Measurements from ENCODE around the gene TLL1. TPM values are rescaled to one million over a fixed set of nuclear protein-coding genes. Genes with fewer than 3 reads are reported as not detected.

TLL1 gene
- total and polyA plus RNA-seq, 2 donors (not counting 3 experiments of a cell fraction or from before 2014, with no cell fraction given), result 0.41 to 1.4 TPM

DNA sequence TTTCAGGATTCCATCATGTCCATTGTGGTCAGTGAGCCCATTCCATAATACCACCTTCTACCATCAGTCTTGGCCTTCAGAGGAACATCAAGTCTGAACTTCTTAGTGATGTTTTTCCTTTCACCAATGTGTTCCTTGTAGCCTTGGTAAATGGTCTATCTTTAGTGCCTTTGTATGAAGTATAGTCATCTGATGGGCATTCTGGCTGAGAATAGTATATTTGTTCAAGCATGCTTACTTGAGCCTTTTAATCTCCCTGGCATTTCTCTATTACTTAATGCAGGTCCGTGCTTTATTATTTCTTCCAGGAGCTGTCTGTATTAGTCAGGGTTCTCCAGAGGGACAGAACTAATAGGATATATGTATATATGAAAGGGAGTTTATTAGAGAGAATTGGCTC is 99.7 kb downstream of the TLL1 start:
- H3K9me3 ChIP-seq (replicated peaks; ENCODE audit: control insufficient read depth, insufficient read depth, low read length), result no peaks in the 10 kb centered on the region
- BruUV-seq (replicated peaks), result no TSS peak
- H3K4me1 ChIP-seq (ENCODE audit: control insufficient read depth, extremely low read depth, insufficient read depth, low read length), result no peaks in the 10 kb centered on the region
- no peaks in the 10 kb centered on the region for H3K27me3 ChIP-seq (ENCODE audit: control insufficient read depth in 2 of 2, insufficient read depth in 2 of 2, low read length in 2 of 2)
- H4K20me1 ChIP-seq (replicated peaks; ENCODE audit: control insufficient read depth, extremely low read depth, insufficient read depth, low read length), result no peaks in the 10 kb centered on the region
- no peak overlapping the region for H3K27ac ChIP-seq (ENCODE audit: insufficient read depth, low read depth, low read length)
- H3K4me3 ChIP-seq (replicated peaks in 1 of 3; ENCODE audit: insufficient read depth in 1 of 3, low read depth in 1 of 3, low read length in 3 of 3), result no peak overlapping the region
- no peak overlapping the region for H3K9ac ChIP-seq (replicated peaks; ENCODE audit: extremely low read depth, insufficient read depth, low read length)
- no peak overlapping the region for H3K4me2 ChIP-seq (ENCODE audit: insufficient read depth, low read length)
- H3K9me1 ChIP-seq (replicated peaks; ENCODE audit: control insufficient read depth, extremely low read depth, insufficient read depth, low read length), result no peaks in the 10 kb centered on the region
- TF ChIP-seq CTCF (IDR thresholded peaks at IDR 0.05; ENCODE audit: extremely low read depth in 1 of 2, insufficient read depth in 1 of 2, low read depth in 1 of 2, low read length in 2 of 2) (no peak), GATA2 (IDR thresholded peaks at IDR 0.05; ENCODE audit: insufficient read depth, insufficient read length, low read depth, low read length) (no peak), POLR2A (IDR thresholded peaks at IDR 0.05; ENCODE audit: low read depth, low read length) (no peak), EZH2 (IDR thresholded peaks at IDR 0.05; ENCODE audit: borderline replicate concordance, low read depth, low read length, severe bottlenecking) (no peak), FOS (IDR thresholded peaks at IDR 0.05; ENCODE audit: borderline replicate concordance, insufficient read depth, low read length) (no peak), MYC (IDR thresholded peaks at IDR 0.05; ENCODE audit: low read depth, low read length) (no peak), JUN (IDR thresholded peaks at IDR 0.05; ENCODE audit: borderline replicate concordance, insufficient read depth, insufficient read length, low read depth) (no peak), POLR2AphosphoS5 (IDR thresholded peaks at IDR 0.05; ENCODE audit: insufficient read depth, low read depth, low read length) (no peak), MAX (IDR thresholded peaks at IDR 0.05; ENCODE audit: insufficient read depth, insufficient read length) (no peak)
- intact Hi-C loops (cut with micrococcal nuclease) (no loop called here), dilution Hi-C loops (cut with MboI; ENCODE audit: extremely low pct_ligation_motif_present, low sequenced_read_pairs) (no loop called here)
- no peaks in the 10 kb centered on the region for H3K79me2 ChIP-seq (ENCODE audit: control insufficient read depth, insufficient read depth, low read length)
- FAIRE-seq, result no peak
- no peak overlapping the region for H2AFZ ChIP-seq (ENCODE audit: low read depth, low read length)
- ChIA-PET CTCF (no interaction called here), POLR2A (no interaction called here)
- H3K36me3 ChIP-seq (ENCODE audit: control insufficient read depth in 2 of 2, extremely low read depth in 1 of 2, insufficient read depth in 2 of 2, low read length in 2 of 2), result no peaks in the 10 kb centered on the region
- DNase-seq (ENCODE audit: low read depth, low spot score), result no peak

Data from endothelial cell of umbilical vein (primary cell).